D721Med (cell line): ENCODE measurements around the gene ERICH6.

Experiments
- DNase-seq: peaks from one replicate; pipeline ENCODE4 v3.0.0; 2011; ENCODE audit warnings: low spot score; ENCODE audit not compliant: insufficient read length
- FAIRE-seq: peaks from 2 replicates; lab custom pipeline; 2011; peaks lifted over from hg19 to GRCh38; lab: Jason Lieb, UNC
- CTCF ChIP-seq: IDR thresholded peaks from 2 replicates; pipeline ENCODE4 v1.5.1; 2012; ENCODE audit warnings: mild to moderate bottlenecking, control low read depth; ENCODE audit not compliant: insufficient read depth; ENCODE audit errors: missing control alignments

Gene ERICH6

GRCh38 chr3:150699068-150699639 is 4.6 kb downstream of the ERICH6 start:
- FAIRE-seq (no peak), DNase-seq (no peak)
- TF ChIP-seq CTCF = no peak

- no peak for FAIRE-seq
- no peak for TF ChIP-seq CTCF
- DNase-seq = no peak
Measured at GRCh38 chr3:150697646-150698045, 6.1 kb downstream of the ERICH6 start.

GRCh38 chr3:150691414-150692040 is 12.2 kb downstream of the ERICH6 start:
- DNase-seq = no peak
- TF ChIP-seq CTCF = no peak
- no peak for FAIRE-seq

DNA sequence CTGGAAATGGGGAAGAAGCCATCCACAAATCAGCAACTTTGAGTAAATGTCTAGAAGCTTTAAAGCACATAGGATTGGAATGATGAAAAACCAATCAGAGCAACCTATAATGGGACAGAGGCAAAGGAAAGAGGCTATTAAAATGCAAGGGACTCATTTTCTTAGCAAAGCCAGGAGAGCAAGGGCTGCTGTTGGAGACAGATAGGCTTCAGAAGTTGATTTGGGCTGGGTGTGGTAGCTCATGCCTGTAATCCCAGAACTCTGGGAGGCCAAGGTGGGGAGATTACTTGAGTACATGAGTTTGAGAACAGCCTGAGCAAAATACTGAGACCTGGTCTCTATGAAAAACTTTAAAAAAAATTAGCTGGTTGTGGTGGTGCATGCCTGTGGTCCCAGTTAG is 16.1 kb downstream of the ERICH6 start:
- DNase-seq = no peak
- no peak for FAIRE-seq
- no peak for TF ChIP-seq CTCF

GRCh38 chr3:150682824-150683223 is 20.9 kb downstream of the ERICH6 start:
- DNase-seq (no peak), FAIRE-seq (no peak)
- TF ChIP-seq CTCF = no peak

- TF ChIP-seq CTCF = no peak
- FAIRE-seq (no peak), DNase-seq (no peak)
Measured at GRCh38 chr3:150682279-150682678, 21.4 kb downstream of the ERICH6 start.

DNA sequence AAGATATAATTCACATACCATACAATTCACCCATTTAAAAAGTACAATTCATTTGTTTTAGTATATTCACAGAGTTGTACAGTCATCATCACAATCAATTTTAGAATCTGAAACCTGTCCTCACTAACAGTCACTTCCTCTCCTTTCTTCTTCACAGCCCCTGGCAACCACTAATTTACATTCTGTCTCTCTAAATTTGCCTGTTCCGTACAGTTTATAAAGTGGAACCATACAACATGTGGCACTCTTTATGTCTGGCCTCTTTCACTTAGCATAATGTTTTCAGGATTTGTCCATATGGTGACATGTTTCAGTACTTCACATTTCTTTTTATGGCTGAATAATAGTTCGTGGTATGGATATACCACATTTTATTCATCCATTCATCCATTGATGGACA is 22.7 kb downstream of the ERICH6 start:
- no peak for TF ChIP-seq CTCF

More for the DNA sequence above, 22.7 kb downstream of the ERICH6 start:
- FAIRE-seq (no peak), DNase-seq (no peak)
